ENCODE measurements around the gene TPPP. TPM values are rescaled to one million over a fixed set of nuclear protein-coding genes. Genes with fewer than 3 reads are reported as not detected.
A peak's percentile ranks its signal among the peaks of the same experiment; 100 is the strongest.

Gene TPPP
- total RNA-seq, 2 experiments from 2014 or later = 0.10 to 0.15 TPM

- CTCF ChIA-PET = interaction anchor here (0.6 to 1.9 kb wide), 3 partner anchors 13 to 70 kb away, joined by 3 to 5 read pairs (median 4); no protein-coding TSS in a partner anchor
- no peak overlapping the region for H3K27ac Mint-ChIP-seq
- peaks cover 6% of the 10 kb centered on the region for H3K4me1 Mint-ChIP-seq
- no peak overlapping the region for H3K4me3 Mint-ChIP-seq
- POLR2A ChIA-PET = no interaction called here
- H3K9me3 Mint-ChIP-seq = no peaks in the 10 kb centered on the region
- H3K27me3 Mint-ChIP-seq = peaks cover 5% of the 10 kb centered on the region
- H3K36me3 Mint-ChIP-seq (ENCODE audit: low read depth) = peaks cover 5% of the 10 kb centered on the region
- no peak for DNase-seq
Measured at GRCh38 chr5:669842-670395, 23.2 kb downstream of the TPPP start.

- H3K27ac Mint-ChIP-seq = no peak overlapping the region
- peak; percentile 50 for DNase-seq
- H3K4me1 Mint-ChIP-seq = peaks cover 6% of the 10 kb centered on the region
- no peak overlapping the region for H3K4me3 Mint-ChIP-seq
- H3K27me3 Mint-ChIP-seq = peaks cover 5% of the 10 kb centered on the region
- H3K36me3 Mint-ChIP-seq (ENCODE audit: low read depth) = peaks cover 5% of the 10 kb centered on the region
- POLR2A ChIA-PET = no interaction called here
- CTCF ChIA-PET = interaction anchor here (1.9 kb wide), 1 partner anchor 16 kb away, joined by 5 read pairs; no protein-coding TSS in a partner anchor
- H3K9me3 Mint-ChIP-seq = no peaks in the 10 kb centered on the region
Measured at GRCh38 chr5:669111-669841, 23.9 kb downstream of the TPPP start.

GRCh38 chr5:668283-668995 lies 24.7 kb downstream of the TPPP start:
- Mint-ChIP-seq H3K4me3 (no peak overlapping the region), H3K36me3 (ENCODE audit: low read depth) (peaks cover 9% of the 10 kb centered on the region), H3K4me1 (peaks cover 6% of the 10 kb centered on the region), H3K27ac (no peak overlapping the region), H3K9me3 (no peaks in the 10 kb centered on the region), H3K27me3 (peaks cover 5% of the 10 kb centered on the region)
- DNase-seq = no peak
- ChIA-PET POLR2A (no interaction called here), CTCF (no interaction called here)

GRCh38 chr5:666816-667498 lies 26.2 kb downstream of the TPPP start:
- ChIA-PET CTCF (no interaction called here), POLR2A (no interaction called here)
- Mint-ChIP-seq H3K27ac (no peak overlapping the region), H3K4me1 (no peaks in the 10 kb centered on the region), H3K36me3 (ENCODE audit: low read depth) (peaks cover 9% of the 10 kb centered on the region), H3K4me3 (no peak overlapping the region), H3K9me3 (no peaks in the 10 kb centered on the region), H3K27me3 (no peaks in the 10 kb centered on the region)
- no peak for DNase-seq

- no peak for DNase-seq
- H3K36me3 Mint-ChIP-seq (ENCODE audit: low read depth) = peaks cover 13% of the 10 kb centered on the region
- H3K27me3 Mint-ChIP-seq = no peaks in the 10 kb centered on the region
- CTCF ChIA-PET = no interaction called here
- H3K4me1 Mint-ChIP-seq = no peaks in the 10 kb centered on the region
- no peak overlapping the region for H3K4me3 Mint-ChIP-seq
- H3K9me3 Mint-ChIP-seq = no peaks in the 10 kb centered on the region
- POLR2A ChIA-PET = no interaction called here
- H3K27ac Mint-ChIP-seq = no peak overlapping the region
Measured at GRCh38 chr5:665956-666711, 27.0 kb downstream of the TPPP start.

GRCh38 chr5:665541-665955 lies 27.6 kb downstream of the TPPP start:
- POLR2A ChIA-PET = no interaction called here
- Mint-ChIP-seq H3K27me3 (no peaks in the 10 kb centered on the region), H3K36me3 (ENCODE audit: low read depth) (peaks cover 15% of the 10 kb centered on the region), H3K9me3 (no peaks in the 10 kb centered on the region), H3K4me3 (no peak overlapping the region), H3K27ac (no peak overlapping the region), H3K4me1 (no peaks in the 10 kb centered on the region)
- CTCF ChIA-PET = no interaction called here
- DNase-seq = no peak

- H3K4me1 Mint-ChIP-seq = no peaks in the 10 kb centered on the region
- H3K27ac Mint-ChIP-seq = no peak overlapping the region
- POLR2A ChIA-PET = no interaction called here
- H3K36me3 Mint-ChIP-seq (ENCODE audit: low read depth) = peaks cover 20% of the 10 kb centered on the region
- no peaks in the 10 kb centered on the region for H3K9me3 Mint-ChIP-seq
- H3K27me3 Mint-ChIP-seq = no peaks in the 10 kb centered on the region
- no peak for DNase-seq
- CTCF ChIA-PET = no interaction called here
- no peak overlapping the region for H3K4me3 Mint-ChIP-seq
Measured at GRCh38 chr5:664994-665360, 28.2 kb downstream of the TPPP start.

- POLR2A ChIA-PET = no interaction called here
- Mint-ChIP-seq H3K27ac (no peak overlapping the region), H3K4me3 (no peak overlapping the region), H3K4me1 (no peaks in the 10 kb centered on the region), H3K9me3 (no peaks in the 10 kb centered on the region), H3K36me3 (ENCODE audit: low read depth) (peaks cover 24% of the 10 kb centered on the region), H3K27me3 (no peaks in the 10 kb centered on the region)
- no peak for DNase-seq
- CTCF ChIA-PET = no interaction called here
Measured at GRCh38 chr5:664343-664993, 28.7 kb downstream of the TPPP start.

- H3K27ac Mint-ChIP-seq = no peak overlapping the region
- no peaks in the 10 kb centered on the region for H3K9me3 Mint-ChIP-seq
- ChIA-PET CTCF (no interaction called here), POLR2A (no interaction called here)
- DNase-seq = no peak
- no peak overlapping the region for H3K4me3 Mint-ChIP-seq
- H3K4me1 Mint-ChIP-seq = no peaks in the 10 kb centered on the region
- peaks cover 31% of the 10 kb centered on the region for H3K36me3 Mint-ChIP-seq (ENCODE audit: low read depth)
- H3K27me3 Mint-ChIP-seq = no peaks in the 10 kb centered on the region
Measured at GRCh38 chr5:663436-664342, 29.5 kb downstream of the TPPP start.

GRCh38 chr5:662751-663435 lies 30.3 kb downstream of the TPPP start:
- Mint-ChIP-seq H3K36me3 (ENCODE audit: low read depth) (peaks cover 35% of the 10 kb centered on the region), H3K27me3 (no peaks in the 10 kb centered on the region), H3K4me1 (no peaks in the 10 kb centered on the region), H3K9me3 (no peaks in the 10 kb centered on the region), H3K4me3 (no peak overlapping the region), H3K27ac (no peak overlapping the region)
- ChIA-PET CTCF (no interaction called here), POLR2A (no interaction called here)
- no peak for DNase-seq

GRCh38 chr5:661891-662750 lies 31.0 kb downstream of the TPPP start:
- ChIA-PET CTCF (no interaction called here), POLR2A (no interaction called here)
- peaks cover 35% of the 10 kb centered on the region for H3K36me3 Mint-ChIP-seq (ENCODE audit: low read depth)
- no peaks in the 10 kb centered on the region for H3K4me1 Mint-ChIP-seq
- no peaks in the 10 kb centered on the region for H3K9me3 Mint-ChIP-seq
- DNase-seq = no peak
- H3K27me3 Mint-ChIP-seq = no peaks in the 10 kb centered on the region
- no peak overlapping the region for H3K27ac Mint-ChIP-seq
- no peak overlapping the region for H3K4me3 Mint-ChIP-seq

All from activated CD4-positive, alpha-beta memory T cell treated with anti-CD3 and anti-CD28 coated beads, Interleukin-2, amount 10 ng/mL, durations not matched to agents 7 days and 5 days (primary cell).